ENCODE measurements around the gene H6PD. TPM values are rescaled to one million over a fixed set of nuclear protein-coding genes. Genes with fewer than 3 reads are reported as not detected.

H6PD gene
- total RNA-seq, 4 donors from 2014 or later = 37.3 to 65.1 (median 44.4) TPM

DNA sequence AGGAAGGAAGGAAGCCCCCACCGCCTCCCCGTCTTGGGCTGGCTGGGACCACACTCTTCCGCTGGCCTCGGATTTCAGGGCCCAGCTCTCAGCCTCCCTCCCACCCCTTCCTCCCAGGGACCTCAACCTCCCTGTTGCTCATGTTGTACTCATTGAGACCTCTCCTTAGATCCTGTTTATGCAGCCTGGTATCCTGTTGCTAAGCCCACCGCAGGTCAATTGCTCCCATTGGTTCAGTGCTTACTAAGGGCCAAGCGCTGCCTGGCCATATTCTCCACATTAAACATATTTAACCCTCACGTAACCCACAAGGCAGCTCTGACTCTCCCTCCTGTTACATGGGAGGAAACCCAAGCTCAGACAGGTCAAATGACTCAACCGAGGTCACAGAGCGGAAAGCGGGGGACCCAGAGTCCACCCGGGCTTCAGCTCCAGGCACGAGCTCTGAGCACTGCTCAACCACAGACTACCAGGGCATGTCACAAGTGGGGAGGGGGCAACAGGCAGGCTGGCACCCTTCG, 23.2 kb upstream of the H6PD start:
- H3K4me1 ChIP-seq = no peaks in the 10 kb centered on the region
- H3K9me3 ChIP-seq = no peaks in the 10 kb centered on the region
- H3K27me3 ChIP-seq = no peaks in the 10 kb centered on the region
- no peaks in the 10 kb centered on the region for H3K36me3 ChIP-seq
- no peak overlapping the region for H3K27ac ChIP-seq
- in situ Hi-C loops (cut with MboI; ENCODE audit: low sequenced_read_pairs in 4 of 4) = no loop called here
- TF ChIP-seq, protein P1, sequence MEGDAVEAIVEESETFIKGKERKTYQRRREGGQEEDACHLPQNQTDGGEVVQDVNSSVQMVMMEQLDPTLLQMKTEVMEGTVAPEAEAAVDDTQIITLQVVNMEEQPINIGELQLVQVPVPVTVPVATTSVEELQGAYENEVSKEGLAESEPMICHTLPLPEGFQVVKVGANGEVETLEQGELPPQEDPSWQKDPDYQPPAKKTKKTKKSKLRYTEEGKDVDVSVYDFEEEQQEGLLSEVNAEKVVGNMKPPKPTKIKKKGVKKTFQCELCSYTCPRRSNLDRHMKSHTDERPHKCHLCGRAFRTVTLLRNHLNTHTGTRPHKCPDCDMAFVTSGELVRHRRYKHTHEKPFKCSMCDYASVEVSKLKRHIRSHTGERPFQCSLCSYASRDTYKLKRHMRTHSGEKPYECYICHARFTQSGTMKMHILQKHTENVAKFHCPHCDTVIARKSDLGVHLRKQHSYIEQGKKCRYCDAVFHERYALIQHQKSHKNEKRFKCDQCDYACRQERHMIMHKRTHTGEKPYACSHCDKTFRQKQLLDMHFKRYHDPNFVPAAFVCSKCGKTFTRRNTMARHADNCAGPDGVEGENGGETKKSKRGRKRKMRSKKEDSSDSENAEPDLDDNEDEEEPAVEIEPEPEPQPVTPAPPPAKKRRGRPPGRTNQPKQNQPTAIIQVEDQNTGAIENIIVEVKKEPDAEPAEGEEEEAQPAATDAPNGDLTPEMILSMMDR (IDR thresholded peaks at IDR 0.05 in 4 of 5, conservative IDR thresholded peaks at IDR 0.05 in 1 of 5) = no peak
- no peak overlapping the region for H3K4me3 ChIP-seq
- intact Hi-C loops (cut with DNase I; ENCODE audit: low total_unique reads) = no loop called here
- ATAC-seq (no peak), DNase-seq (no peak)

DNA sequence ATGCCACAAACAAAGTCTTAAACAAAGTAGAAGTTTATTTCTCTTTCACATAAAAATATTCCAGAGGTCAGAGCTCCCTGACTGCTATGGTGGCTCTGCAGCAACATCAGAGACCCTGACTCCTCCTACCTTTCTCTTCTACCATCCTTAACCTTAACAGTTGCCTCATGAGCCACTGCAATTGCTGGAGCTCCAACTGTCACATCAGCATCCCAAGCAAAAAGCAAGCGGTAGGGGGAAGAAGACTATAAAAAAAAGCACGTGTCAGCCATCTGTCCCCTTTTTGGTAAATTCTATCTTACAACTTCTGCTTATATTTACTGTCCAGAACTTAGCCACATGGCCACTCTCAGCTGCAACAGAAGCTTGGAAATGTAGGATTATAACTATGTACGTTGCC, 21.8 kb upstream of the H6PD start:
- TF ChIP-seq, protein P1 (IDR thresholded peaks at IDR 0.05 in 4 of 5, conservative IDR thresholded peaks at IDR 0.05 in 1 of 5) = no peak
- no peak for TF ChIP-seq POLR2A (IDR thresholded peaks at IDR 0.05)
- intact Hi-C loops (cut with DNase I; ENCODE audit: low total_unique reads) = no loop called here
- in situ Hi-C loops (cut with MboI; ENCODE audit: low sequenced_read_pairs in 4 of 4) = no loop called here
- Histone ChIP-seq H3K27ac (no peak overlapping the region), H3K36me3 (no peaks in the 10 kb centered on the region), H3K4me3 (no peak overlapping the region), H3K4me1 (no peaks in the 10 kb centered on the region), H3K9me3 (no peaks in the 10 kb centered on the region), H3K27me3 (no peaks in the 10 kb centered on the region)
- ATAC-seq (no peak), DNase-seq (no peak)

DNA sequence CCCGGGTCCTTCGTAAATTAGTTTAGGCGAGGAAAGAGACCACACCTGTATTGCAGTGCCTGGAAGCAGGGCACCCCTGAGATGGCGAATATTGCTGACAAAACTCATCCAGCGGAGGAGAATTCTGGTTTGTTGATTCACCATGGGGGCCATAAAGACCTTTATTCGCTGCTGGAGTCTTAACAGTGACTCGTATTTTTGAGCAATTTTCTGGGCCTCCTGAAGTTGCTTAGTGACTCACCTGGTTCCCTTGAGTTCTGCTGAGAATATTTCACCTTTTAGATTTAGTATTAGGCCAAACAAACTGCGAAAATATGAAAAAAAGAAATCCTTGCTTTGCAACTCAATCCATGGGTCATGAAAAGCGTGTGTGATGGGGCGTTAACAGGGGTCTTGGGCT, 20.6 kb upstream of the H6PD start:
- DNase-seq = no peak
- in situ Hi-C loops (cut with MboI; ENCODE audit: low sequenced_read_pairs in 4 of 4) (no loop called here), intact Hi-C loops (cut with DNase I; ENCODE audit: low total_unique reads) (no loop called here)
- Histone ChIP-seq H3K27ac (no peak overlapping the region), H3K4me1 (no peaks in the 10 kb centered on the region), H3K27me3 (no peaks in the 10 kb centered on the region), H3K9me3 (no peaks in the 10 kb centered on the region), H3K36me3 (no peaks in the 10 kb centered on the region), H3K4me3 (no peak overlapping the region)
- TF ChIP-seq, protein P1 (IDR thresholded peaks at IDR 0.05 in 4 of 5, conservative IDR thresholded peaks at IDR 0.05 in 1 of 5) = no peak
- TF ChIP-seq POLR2A (IDR thresholded peaks at IDR 0.05) = no peak
- ATAC-seq = no peak

DNA sequence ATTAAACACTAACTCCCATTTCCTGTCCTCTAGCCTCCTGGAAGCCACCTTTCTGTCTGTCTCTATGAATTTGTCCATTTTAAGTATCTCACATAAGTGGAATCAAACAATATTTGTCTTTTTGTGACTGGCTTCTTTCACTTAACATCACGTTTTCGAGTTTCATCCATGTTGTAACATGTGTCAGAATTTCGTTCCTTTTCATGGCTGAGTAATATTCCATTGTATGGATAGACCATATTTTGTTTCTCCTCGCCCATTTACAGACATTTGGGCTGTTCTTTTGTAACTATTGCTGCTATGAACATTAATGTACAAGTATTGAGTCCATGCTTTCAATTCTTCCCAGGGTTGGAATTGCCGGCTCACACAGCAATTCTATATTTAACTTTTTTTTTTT, 15.7 kb upstream of the H6PD start:
- TF ChIP-seq, protein P1 (IDR thresholded peaks at IDR 0.05 in 4 of 5, conservative IDR thresholded peaks at IDR 0.05 in 1 of 5) = no peak
- TF ChIP-seq POLR2A (IDR thresholded peaks at IDR 0.05) = no peak
- intact Hi-C loops (cut with DNase I; ENCODE audit: low total_unique reads) = no loop called here
- no peaks in the 10 kb centered on the region for H3K27me3 ChIP-seq
- DNase-seq (no peak), ATAC-seq (no peak)
- no peak overlapping the region for H3K4me3 ChIP-seq
- H3K36me3 ChIP-seq = no peaks in the 10 kb centered on the region
- H3K9me3 ChIP-seq = no peaks in the 10 kb centered on the region
- no peaks in the 10 kb centered on the region for H3K4me1 ChIP-seq
- H3K27ac ChIP-seq = no peak overlapping the region
- in situ Hi-C loops (cut with MboI; ENCODE audit: low sequenced_read_pairs in 4 of 4) = no loop called here

All from gastrocnemius medialis (tissue), 4 donors.